ENCODE data around the gene ZNF133. TPM values are rescaled to one million over a fixed set of nuclear protein-coding genes. Genes with fewer than 3 reads are reported as not detected.

ZNF133 gene
- total RNA-seq, 1 donor from 2014 or later: 0.85 TPM

DNA sequence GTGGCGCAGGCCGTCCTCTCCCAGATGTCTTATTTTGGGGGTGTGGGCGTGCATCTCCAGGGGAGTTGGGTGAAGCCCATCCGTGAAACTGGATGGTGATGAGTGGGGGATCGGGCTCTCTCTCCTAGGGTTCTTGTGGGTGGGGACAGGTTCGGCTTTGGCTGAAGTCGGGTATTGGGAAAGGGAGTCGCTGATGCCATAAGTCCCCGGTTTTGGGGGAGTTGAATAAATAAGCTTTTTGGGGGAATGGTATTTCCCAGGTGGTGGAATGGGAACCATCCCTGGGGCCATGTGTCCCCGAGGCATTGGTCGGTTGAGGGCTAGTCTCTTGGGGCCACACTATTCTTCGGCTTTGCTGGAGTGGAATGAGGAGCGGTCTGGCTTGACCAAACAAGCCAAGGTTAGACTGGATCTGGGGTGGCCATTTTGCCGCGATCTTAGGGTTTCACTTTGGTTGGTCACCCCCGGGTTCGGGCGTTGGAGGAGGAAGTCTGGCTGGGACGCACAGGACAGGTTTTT is 481 bp downstream of the ZNF133 start:
- H3K9me3 ChIP-seq: peaks cover 2 to 19% of the 10 kb centered on the region in 2 donors
- H3K27ac ChIP-seq: peak overlapping the region; percentile 90 to 96
- H3K4me1 ChIP-seq: peaks cover 0 to 7% of the 10 kb centered on the region in 2 donors
- TF ChIP-seq CTCF (IDR thresholded peaks at IDR 0.05): no peak
- no peak for DNase-seq (ENCODE audit: low spot score in 2 of 2)
- H3K36me3 ChIP-seq: peaks cover 0 to 21% of the 10 kb centered on the region in 2 donors
- H3K4me3 ChIP-seq: peak overlapping the region; percentile 77 to 87
- H3K27me3 ChIP-seq: no peaks in the 10 kb centered on the region
- intact Hi-C loops (cut with DNase I): loop anchor here (1.0 to 10.0 kb wide), 9 partner anchors 152 to 1714 kb away; partner anchors contain the start of genes DTD1, DZANK1, KAT14 and MGME1

DNA sequence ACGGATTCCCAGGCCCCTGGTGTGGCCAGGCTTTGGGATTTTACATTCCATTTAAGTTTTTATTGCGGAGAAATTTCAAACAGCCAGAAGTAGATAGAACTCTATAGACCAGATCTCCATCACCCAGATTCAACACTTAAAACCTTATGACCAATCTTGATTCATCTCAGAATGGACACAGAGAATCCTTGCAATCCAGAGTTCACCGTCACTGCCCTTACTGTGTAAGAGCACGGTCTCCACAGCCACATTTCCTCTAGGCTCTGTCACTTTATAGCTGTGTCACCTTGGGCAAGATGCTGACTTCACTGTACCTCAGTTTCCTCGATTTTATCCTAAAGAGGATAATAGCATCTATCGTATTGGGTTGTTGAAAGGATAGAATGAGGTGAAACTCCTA is 979 bp downstream of the ZNF133 start:
- no peaks in the 10 kb centered on the region for H3K27me3 ChIP-seq
- peaks cover 0 to 21% of the 10 kb centered on the region in 2 donors for H3K36me3 ChIP-seq
- intact Hi-C loops (cut with DNase I): loop anchor here (2.0 to 10.0 kb wide), 6 partner anchors 152 to 1715 kb away; partner anchors contain the start of genes DTD1, KAT14, MGME1 and PET117
- DNase-seq (ENCODE audit: low spot score in 2 of 2): no peak
- TF ChIP-seq CTCF (IDR thresholded peaks at IDR 0.05): no peak
- H3K4me1 ChIP-seq: peaks cover 0 to 7% of the 10 kb centered on the region in 2 donors
- no peak overlapping the region for H3K27ac ChIP-seq
- H3K4me3 ChIP-seq: peak overlapping the region; percentile 77 to 87
- H3K9me3 ChIP-seq: peaks cover 1 to 17% of the 10 kb centered on the region in 2 donors

DNA sequence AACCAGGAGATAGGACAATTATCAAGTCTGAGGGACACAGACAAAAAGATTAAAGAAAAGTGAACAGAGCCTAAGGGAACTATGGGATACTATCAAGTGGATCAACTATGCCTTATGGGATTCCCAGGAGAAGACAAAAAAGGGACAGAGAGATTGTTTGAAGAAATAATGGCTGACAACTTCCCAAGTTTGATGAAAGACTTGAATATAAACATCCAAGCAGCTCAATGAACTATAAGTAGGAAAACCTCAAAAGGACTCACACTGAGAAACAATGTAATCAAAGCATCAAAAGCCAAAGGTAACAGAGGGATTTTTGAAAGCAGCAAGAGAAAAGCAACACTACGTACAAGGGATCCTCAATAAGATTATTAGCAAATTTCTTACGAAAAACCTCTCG is 11.0 kb downstream of the ZNF133 start:
- no peak overlapping the region for H3K27ac ChIP-seq
- H3K4me1 ChIP-seq: no peaks in the 10 kb centered on the region
- intact Hi-C loops (cut with DNase I): no loop called here
- DNase-seq (ENCODE audit: low spot score in 2 of 2): no peak
- no peaks in the 10 kb centered on the region for H3K27me3 ChIP-seq
- no peak for TF ChIP-seq CTCF (IDR thresholded peaks at IDR 0.05)
- peaks cover 7 to 26% of the 10 kb centered on the region in 2 donors for H3K36me3 ChIP-seq
- H3K4me3 ChIP-seq: no peak overlapping the region
- no peaks in the 10 kb centered on the region for H3K9me3 ChIP-seq

GRCh38 chr20:18304618-18305017 is 16.3 kb downstream of the ZNF133 start:
- Histone ChIP-seq H3K4me3 (no peak overlapping the region), H3K27ac (no peak overlapping the region), H3K9me3 (no peaks in the 10 kb centered on the region), H3K4me1 (no peaks in the 10 kb centered on the region), H3K27me3 (no peaks in the 10 kb centered on the region), H3K36me3 (peaks cover 19 to 33% of the 10 kb centered on the region in 2 donors)
- intact Hi-C loops (cut with DNase I): no loop called here
- DNase-seq (ENCODE audit: low spot score in 2 of 2): no peak
- TF ChIP-seq CTCF (IDR thresholded peaks at IDR 0.05): no peak

DNA sequence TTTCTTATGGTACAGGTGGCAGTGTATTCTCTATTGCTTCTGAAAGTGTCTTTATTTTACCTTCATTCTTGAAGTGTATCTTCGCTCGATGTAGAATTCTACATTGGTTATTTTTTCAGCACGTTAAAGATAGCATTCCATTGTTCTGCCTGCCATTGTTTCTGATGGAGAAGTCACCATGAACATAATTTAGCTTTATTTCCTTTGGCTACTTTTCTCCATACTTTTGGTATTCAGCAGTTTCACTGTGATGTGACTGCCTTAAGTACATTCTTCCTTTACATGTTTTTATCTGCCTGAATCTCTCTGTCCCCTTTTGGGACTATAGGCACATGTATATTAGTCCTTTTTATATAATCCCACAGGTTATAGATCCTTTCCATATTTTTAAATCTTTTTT is 19.0 kb downstream of the ZNF133 start:
- Histone ChIP-seq H3K27ac (no peak overlapping the region), H3K36me3 (peaks cover 20 to 41% of the 10 kb centered on the region in 2 donors), H3K4me3 (no peak overlapping the region), H3K4me1 (no peaks in the 10 kb centered on the region), H3K27me3 (no peaks in the 10 kb centered on the region), H3K9me3 (no peaks in the 10 kb centered on the region)
- intact Hi-C loops (cut with DNase I): no loop called here
- no peak for DNase-seq (ENCODE audit: low spot score in 2 of 2)
- TF ChIP-seq CTCF (IDR thresholded peaks at IDR 0.05): no peak

All from ascending aorta (tissue), 2 donors.